GM18858 (cell line): Measurements from ENCODE around the gene CFAP92.

Experiments
- ATAC-seq: cut with Tn5 transposase; IDR thresholded peaks from one replicate; pipeline ENCODE4 v1.9.1; 2021; ENCODE audit not compliant: unreplicated experiment

CFAP92 gene

DNA sequence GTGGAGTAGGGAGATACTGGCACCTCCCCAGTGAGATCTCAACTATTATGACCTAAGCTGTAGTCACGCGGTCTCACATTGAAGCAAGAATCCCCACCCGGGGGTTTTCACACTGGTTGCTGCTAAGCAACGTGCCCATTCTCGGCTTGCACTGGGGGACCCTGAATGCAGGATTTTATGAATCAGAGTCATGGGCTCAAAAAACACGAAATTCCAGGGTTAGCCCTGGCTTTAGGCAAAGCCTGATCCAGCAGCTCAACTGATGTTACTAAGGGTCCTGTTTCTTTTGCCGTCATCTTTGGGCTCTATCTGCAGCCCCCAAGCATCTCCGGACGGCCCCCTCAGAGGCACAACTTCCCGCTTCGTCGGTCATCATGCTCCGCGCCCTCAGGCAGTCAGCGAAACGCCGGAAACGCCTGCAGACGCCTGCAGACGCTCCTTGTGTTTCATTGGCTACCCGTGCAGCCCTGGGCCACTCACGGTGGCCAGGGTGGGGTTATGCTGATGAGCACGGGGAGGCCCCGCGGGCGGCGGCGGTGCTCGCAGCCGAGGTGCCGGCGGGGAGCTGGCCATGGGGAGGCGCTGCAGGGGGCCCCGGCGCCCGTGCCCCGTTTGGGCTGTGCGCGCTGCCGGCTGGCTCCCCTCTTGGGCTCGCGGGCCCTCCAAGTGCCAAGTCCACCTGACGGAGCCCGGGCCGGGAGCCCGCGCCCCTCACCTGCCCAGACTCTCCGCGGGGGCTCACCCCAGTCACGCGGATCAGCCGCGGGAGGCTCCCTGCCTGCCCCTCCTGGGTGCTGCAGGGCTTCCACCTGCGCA, 33.1 kb upstream of the CFAP92 start:
- peak; percentile 97 for ATAC-seq

- no peak for ATAC-seq
These were observed 32.0 kb upstream of the CFAP92 start for GRCh38 chr3:129025691-129026435.

- ATAC-seq = no peak
These were observed 31.2 kb upstream of the CFAP92 start for GRCh38 chr3:129025108-129025507.

GRCh38 chr3:129023909-129024308, 30.0 kb upstream of the CFAP92 start:
- no peak for ATAC-seq

- ATAC-seq = no peak
These were observed 29.1 kb upstream of the CFAP92 start for GRCh38 chr3:129023008-129023358.

DNA sequence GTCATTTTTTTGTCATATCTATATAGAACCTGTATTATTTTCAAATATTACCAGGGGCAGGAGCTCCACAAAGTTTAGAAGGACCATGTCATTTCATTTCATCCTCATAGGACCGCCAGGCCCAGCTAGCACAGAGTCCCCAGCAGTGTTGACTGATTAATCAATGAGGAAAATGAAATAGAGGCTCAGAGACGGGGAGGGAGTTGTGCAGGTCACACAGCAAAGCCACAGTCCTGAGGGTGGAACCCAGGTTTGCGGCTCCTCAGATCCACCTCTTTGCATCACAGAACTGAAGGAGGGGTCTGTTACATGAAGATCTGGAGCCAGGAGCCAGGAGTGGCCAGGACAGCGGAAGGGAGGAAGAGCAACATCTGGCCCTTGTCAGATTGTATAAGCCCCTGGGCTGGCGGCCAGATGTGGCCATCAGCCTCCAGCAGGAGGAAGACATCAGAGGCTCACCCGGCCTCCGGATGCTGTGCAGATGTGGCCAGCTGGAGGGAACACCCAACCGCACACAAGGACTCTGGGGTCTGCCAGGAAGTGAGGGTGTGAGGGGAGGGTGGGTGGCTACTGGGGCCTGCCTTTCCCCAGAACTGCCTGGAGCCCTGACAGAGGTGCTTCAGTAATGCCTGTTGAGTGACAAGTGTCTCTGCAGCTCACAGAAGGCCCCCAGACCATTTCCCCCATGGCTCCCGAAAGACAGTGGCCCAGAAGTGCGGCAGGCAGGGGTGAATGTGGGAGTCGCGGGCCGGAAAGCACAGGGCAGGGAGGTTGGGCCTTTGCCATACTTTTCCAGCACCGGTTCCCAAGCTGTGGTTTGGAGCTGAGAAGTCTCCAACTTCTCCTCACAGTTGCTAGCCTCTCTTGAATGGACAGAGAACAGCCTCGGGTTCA, 28.5 kb upstream of the CFAP92 start:
- no peak for ATAC-seq

DNA sequence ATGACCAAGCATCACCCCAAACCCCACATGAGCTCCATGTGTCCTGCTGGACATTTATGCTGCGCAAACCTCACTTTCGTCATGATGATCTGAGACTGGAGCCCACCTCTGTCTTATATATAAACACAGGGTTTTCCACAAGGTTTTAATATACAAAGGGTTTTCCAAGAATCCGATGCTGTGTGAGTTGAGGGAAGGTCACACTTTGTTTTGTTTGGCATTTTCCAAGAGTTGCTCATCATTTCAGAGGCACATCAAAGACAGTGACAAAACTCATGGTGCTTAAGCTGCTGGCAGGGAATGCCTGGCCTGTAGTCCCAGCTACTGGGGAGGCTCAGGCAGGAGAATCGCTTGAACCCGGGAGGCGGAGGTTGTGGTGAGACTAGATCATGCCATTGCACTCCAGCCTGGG, 27.3 kb upstream of the CFAP92 start:
- no peak for ATAC-seq

DNA sequence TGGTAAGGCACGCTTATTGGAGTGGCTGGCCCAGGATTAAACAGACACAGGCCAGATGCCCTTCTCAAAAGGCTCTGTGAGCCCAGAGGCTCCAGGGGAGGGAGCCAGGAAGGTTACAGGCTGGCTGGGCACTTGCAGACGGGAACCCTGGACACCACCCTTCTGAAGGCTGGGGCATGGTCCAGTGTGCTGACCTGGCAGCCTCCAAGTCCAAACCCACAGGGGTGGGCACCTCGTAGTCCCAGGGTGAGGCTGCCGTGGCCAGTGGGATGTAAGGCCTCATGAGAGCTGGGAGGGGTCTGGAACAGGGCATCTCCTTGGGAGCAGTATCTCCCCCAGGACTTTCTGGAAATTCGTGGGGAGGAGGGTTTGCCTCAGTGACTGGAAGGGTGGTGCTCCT, 26.8 kb upstream of the CFAP92 start:
- ATAC-seq = no peak

DNA sequence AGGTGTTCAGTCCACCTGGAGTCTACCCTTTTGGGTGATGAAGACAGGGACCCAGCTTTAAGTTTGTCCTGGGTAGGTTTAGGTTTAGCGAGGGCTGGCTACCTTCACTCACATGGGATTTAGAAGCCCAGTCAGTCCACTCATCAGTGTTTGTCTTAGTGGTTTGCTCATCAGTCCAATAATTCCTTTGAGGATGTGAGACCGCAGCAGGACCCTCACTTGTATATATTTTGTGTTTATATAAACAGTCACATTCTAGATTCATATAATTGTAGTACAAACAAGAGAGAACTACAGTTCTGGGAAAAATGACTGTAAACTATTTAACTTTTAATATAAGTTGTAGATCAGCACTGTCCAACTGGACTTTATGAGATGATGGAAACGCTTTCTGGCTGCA, 25.4 kb upstream of the CFAP92 start:
- ATAC-seq = no peak

DNA sequence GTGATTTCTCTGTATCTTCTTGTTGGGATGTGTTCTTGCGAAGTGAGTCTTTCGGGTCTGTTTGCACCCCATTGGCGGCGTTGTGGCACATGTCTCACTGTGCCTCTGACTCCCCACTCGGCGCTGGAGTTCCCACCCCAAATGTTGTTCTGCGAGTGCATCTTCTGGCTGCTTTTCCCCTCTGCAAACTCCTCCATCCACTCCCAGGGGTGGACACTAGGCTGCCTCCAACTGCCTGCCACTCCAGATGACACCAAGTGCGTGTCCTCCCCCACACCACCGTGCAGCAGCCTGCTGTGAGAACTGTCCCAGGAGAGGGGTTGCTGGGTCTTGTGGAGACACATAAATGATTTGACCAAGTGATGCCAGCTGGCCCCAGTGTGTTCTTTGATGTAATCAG, 24.9 kb upstream of the CFAP92 start:
- ATAC-seq = no peak

DNA sequence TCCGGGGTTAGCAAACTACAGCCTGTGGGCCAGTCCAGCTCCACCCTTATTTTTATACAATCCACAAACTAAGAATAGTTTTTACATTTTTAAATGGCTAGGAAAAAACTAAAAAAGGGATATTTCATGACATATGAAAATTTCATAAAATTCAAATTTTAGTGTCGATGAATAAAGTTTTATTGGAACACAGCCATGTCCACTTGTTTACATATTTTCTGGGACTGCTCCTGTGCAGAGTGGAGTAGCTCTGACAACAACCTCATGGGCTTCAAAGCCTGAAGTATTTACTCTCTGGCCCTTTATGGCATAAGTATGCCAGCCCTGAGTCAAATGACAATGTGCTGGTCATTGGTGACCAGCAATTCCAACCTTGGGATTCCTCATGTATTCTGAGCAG, 24.4 kb upstream of the CFAP92 start:
- no peak for ATAC-seq

- ATAC-seq = no peak
These were observed 23.6 kb upstream of the CFAP92 start for GRCh38 chr3:129017484-129017899.

GRCh38 chr3:129016720-129017483, 23.0 kb upstream of the CFAP92 start:
- ATAC-seq = no peak

DNA sequence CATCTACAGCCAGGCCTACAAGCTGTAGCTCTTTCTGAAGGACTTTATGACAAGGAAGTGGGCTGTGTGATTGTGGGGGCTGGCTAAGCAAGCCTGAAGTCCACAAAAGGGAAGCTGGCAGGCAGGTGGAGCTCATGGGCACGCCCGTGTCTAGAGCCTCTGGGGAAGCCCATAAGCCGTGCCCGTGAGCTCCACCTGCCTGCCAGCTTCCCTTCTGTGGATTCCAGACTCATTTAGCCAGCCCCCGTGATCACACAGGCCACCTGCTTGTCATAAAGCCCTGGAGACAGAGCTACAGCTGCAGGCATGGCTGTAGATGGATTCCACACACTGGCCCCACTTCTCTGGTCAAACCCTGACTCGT, 22.5 kb upstream of the CFAP92 start:
- no peak for ATAC-seq

GRCh38 chr3:129015388-129016105, 21.7 kb upstream of the CFAP92 start:
- no peak for ATAC-seq

GRCh38 chr3:129014793-129015345, 21.0 kb upstream of the CFAP92 start:
- ATAC-seq = no peak

GRCh38 chr3:129014148-129014547, 20.3 kb upstream of the CFAP92 start:
- no peak for ATAC-seq

GRCh38 chr3:129013491-129013891, 19.6 kb upstream of the CFAP92 start:
- ATAC-seq = no peak

- no peak for ATAC-seq
These were observed 16.6 kb upstream of the CFAP92 start for GRCh38 chr3:129010310-129010956.
